CD4-positive, alpha-beta memory T cell (primary cell): Measurements from ENCODE around the gene BMAL1. TPM values are rescaled to one million over a fixed set of nuclear protein-coding genes. Genes with fewer than 3 reads are reported as not detected.
A peak's percentile ranks its signal among the peaks of the same experiment; 100 is the strongest.

Experiments
- CTCF ChIA-PET: fragments of 350-600 bp; sonication (Branson Sonifier 250); formaldehyde crosslinking; loops from one replicate; lab custom pipeline; 2021; ENCODE audit warnings: inconsistent platforms; ENCODE audit not compliant: partially characterized antibody; lab: Charles Lee
- POLR2A ChIA-PET: fragments of 350-600 bp; sonication (Branson Sonifier 250); formaldehyde crosslinking; loops from one replicate; lab custom pipeline; 2021; ENCODE audit not compliant: partially characterized antibody; lab: Charles Lee
- DNase-seq, 5 donors: peaks; one replicate each; pipeline versions ENCODE4 v3.0.0 to v3.0.0-alpha.2; 2020 to 2022; ENCODE audit warnings: mixed read lengths in 1 of 5
- H3K27ac ChIP-seq: one replicate; pipeline ENCODE4 v1.7.0; 2013; ENCODE audit warnings: low read depth, low read length
- H3K27me3 ChIP-seq: 2 replicates; pipeline ENCODE4 v1.7.0; 2013; ENCODE audit warnings: mild to moderate bottlenecking, low read length, moderate library complexity; ENCODE audit not compliant: insufficient read depth
- H3K36me3 ChIP-seq: 2 replicates; pipeline ENCODE4 v1.7.0; 2013; ENCODE audit warnings: mild to moderate bottlenecking, low read length, moderate library complexity; ENCODE audit not compliant: insufficient read depth
- H3K4me1 ChIP-seq: 2 replicates; pipeline ENCODE4 v1.7.0; 2013; ENCODE audit warnings: mild to moderate bottlenecking, low read length, moderate library complexity; ENCODE audit not compliant: insufficient read depth
- H3K4me3 ChIP-seq, 2 donors: one replicate each; pipeline ENCODE4 v1.7.0; 2013; ENCODE audit warnings: low read length in 2 of 2, mild to moderate bottlenecking in 1 of 2
- H3K9me3 ChIP-seq, 2 donors: one replicate each; pipeline ENCODE4 v1.7.0; 2013; ENCODE audit warnings: low read length in 2 of 2, control low read depth in 1 of 2; ENCODE audit not compliant: control insufficient read depth in 1 of 2
- H3K27ac Mint-ChIP-seq, 7 donors: one replicate each; pipeline ENCODE4 v1.8.0; 2020 to 2021; ENCODE audit warnings: mixed read lengths in 7 of 7, mild to moderate bottlenecking in 6 of 7, inconsistent platforms in 3 of 7, moderate library complexity in 3 of 7
- H3K27me3 Mint-ChIP-seq, 2 donors: one replicate each; pipeline ENCODE4 v1.8.0; 2020 to 2021; ENCODE audit warnings: mixed read lengths in 2 of 2
- H3K36me3 Mint-ChIP-seq, 2 donors: one replicate each; pipeline ENCODE4 v1.8.0; 2020 to 2021; ENCODE audit warnings: mixed read lengths in 2 of 2, inconsistent platforms in 1 of 2, mild to moderate bottlenecking in 1 of 2
- H3K4me1 Mint-ChIP-seq, 4 donors: one replicate each; pipeline ENCODE4 v1.8.0; 2020 to 2021; ENCODE audit warnings: mixed read lengths in 4 of 4, mild to moderate bottlenecking in 1 of 4
- H3K4me3 Mint-ChIP-seq, 8 donors: one replicate each; pipeline ENCODE4 v1.8.0; 2020 to 2021; ENCODE audit warnings: mixed read lengths in 8 of 8, mild to moderate bottlenecking in 7 of 8, moderate library complexity in 6 of 8, inconsistent platforms in 3 of 8
- H3K9me3 Mint-ChIP-seq, 8 donors: one replicate each; pipeline ENCODE4 v1.8.0; 2020 to 2021; ENCODE audit warnings: mixed read lengths in 8 of 8, mild to moderate bottlenecking in 5 of 8, inconsistent platforms in 3 of 8, moderate library complexity in 1 of 8
- intact Hi-C: fragments of 100-400 bp; cut with micrococcal nuclease; formaldehyde crosslinking; loops from one replicate; pipeline ENCODE4 v1.15.1; 2023
- polyA plus RNA-seq, 2 donors: library from polyadenylated mRNA; unstranded; fragments of 300-500 nt; fragmentation: Illumina TruSeq; gene quantifications; one replicate each; pipeline ENCODE4 v1.2.3, GENCODE V29; 2021
- total RNA-seq, 2 experiments: library from RNA; stranded (reverse); gene quantifications; one replicate each; pipeline ENCODE4 v1.2.3, GENCODE V29; 2021

Gene BMAL1
- total and polyA plus RNA-seq, 4 experiments from 2014 or later = 18.8 to 112 (median 69.9) TPM

- H3K4me1 Mint-ChIP-seq = peaks cover 18 to 24% (median 20%) of the 10 kb centered on the region in 4 donors
- no peaks in the 10 kb centered on the region for H3K36me3 Mint-ChIP-seq
- Histone ChIP-seq H3K9me3 (no peaks in the 10 kb centered on the region), H3K27ac (no peak overlapping the region), H3K27me3 (no peaks in the 10 kb centered on the region), H3K4me1 (peaks cover 10% of the 10 kb centered on the region), H3K36me3 (no peaks in the 10 kb centered on the region), H3K4me3 (no peak overlapping the region)
- H3K27ac Mint-ChIP-seq = peak overlapping the region in 3 of 7 donors; percentile 14 to 77 (median 63)
- no peaks in the 10 kb centered on the region for H3K27me3 Mint-ChIP-seq
- ChIA-PET CTCF (interaction anchor here (1.4 to 3.6 kb wide), 2 partner anchors 39 to 75 kb away, joined by 3 to 14 read pairs; no protein-coding TSS in a partner anchor), POLR2A (interaction anchor here (1.4 kb wide), 1 partner anchor 16 kb away, joined by 4 read pairs; no protein-coding TSS in a partner anchor)
- H3K4me3 Mint-ChIP-seq = peak overlapping the region in 2 of 8 donors; percentile 43 to 51
- intact Hi-C loops = no loop called here
- peaks cover 0 to 2% (median 0%) of the 10 kb centered on the region in 8 donors for H3K9me3 Mint-ChIP-seq
- DNase-seq = no peak
Measured at GRCh38 chr11:13260201-13260962, 17.2 kb upstream of the BMAL1 start.

- no peak overlapping the region for H3K27ac ChIP-seq
- peaks cover 0 to 2% (median 0%) of the 10 kb centered on the region in 8 donors for H3K9me3 Mint-ChIP-seq
- peaks cover 18 to 24% (median 20%) of the 10 kb centered on the region in 4 donors for H3K4me1 Mint-ChIP-seq
- H3K36me3 Mint-ChIP-seq = no peaks in the 10 kb centered on the region
- DNase-seq = no peak
- H3K4me3 Mint-ChIP-seq = no peak overlapping the region
- H3K9me3 ChIP-seq = no peaks in the 10 kb centered on the region
- ChIA-PET CTCF (interaction anchor here (1.4 to 3.6 kb wide), 2 partner anchors 38 to 74 kb away, joined by 3 to 14 read pairs; no protein-coding TSS in a partner anchor), POLR2A (interaction anchor here (1.6 kb wide), 1 partner anchor 18 kb away, joined by 3 read pairs; no protein-coding TSS in a partner anchor)
- no peaks in the 10 kb centered on the region for H3K36me3 ChIP-seq
- peak overlapping the region in 1 of 7 donors; percentile 51 for H3K27ac Mint-ChIP-seq
- H3K27me3 Mint-ChIP-seq = no peaks in the 10 kb centered on the region
- no peaks in the 10 kb centered on the region for H3K27me3 ChIP-seq
- intact Hi-C loops = no loop called here
- peaks cover 10% of the 10 kb centered on the region for H3K4me1 ChIP-seq
- no peak overlapping the region for H3K4me3 ChIP-seq
Measured at GRCh38 chr11:13260963-13261588, 16.5 kb upstream of the BMAL1 start.

- Mint-ChIP-seq H3K4me3 (no peak overlapping the region), H3K27ac (peak overlapping the region in 1 of 7 donors; percentile 51), H3K9me3 (peaks cover 0 to 2% (median 0%) of the 10 kb centered on the region in 8 donors), H3K36me3 (no peaks in the 10 kb centered on the region), H3K4me1 (peaks cover 18 to 24% (median 20%) of the 10 kb centered on the region in 4 donors), H3K27me3 (no peaks in the 10 kb centered on the region)
- Histone ChIP-seq H3K9me3 (no peaks in the 10 kb centered on the region), H3K36me3 (no peaks in the 10 kb centered on the region), H3K4me1 (peaks cover 10% of the 10 kb centered on the region), H3K27me3 (no peaks in the 10 kb centered on the region), H3K27ac (no peak overlapping the region), H3K4me3 (no peak overlapping the region)
- ChIA-PET POLR2A (interaction anchor here (1.6 kb wide), 1 partner anchor 17 kb away, joined by 3 read pairs; no protein-coding TSS in a partner anchor), CTCF (interaction anchor here (1.4 to 3.6 kb wide), 2 partner anchors 37 to 73 kb away, joined by 3 to 14 read pairs; no protein-coding TSS in a partner anchor)
- intact Hi-C loops = no loop called here
- no peak for DNase-seq
Measured at GRCh38 chr11:13261591-13262061, 16.0 kb upstream of the BMAL1 start.

GRCh38 chr11:13262096-13262495 lies 15.5 kb upstream of the BMAL1 start:
- Mint-ChIP-seq H3K4me3 (no peak overlapping the region), H3K27ac (no peak overlapping the region), H3K27me3 (no peaks in the 10 kb centered on the region), H3K4me1 (peaks cover 18 to 24% (median 20%) of the 10 kb centered on the region in 4 donors), H3K36me3 (no peaks in the 10 kb centered on the region), H3K9me3 (peaks cover 0 to 2% (median 0%) of the 10 kb centered on the region in 8 donors)
- Histone ChIP-seq H3K9me3 (no peaks in the 10 kb centered on the region), H3K27me3 (no peaks in the 10 kb centered on the region), H3K36me3 (no peaks in the 10 kb centered on the region), H3K27ac (no peak overlapping the region), H3K4me3 (no peak overlapping the region), H3K4me1 (peaks cover 10% of the 10 kb centered on the region)
- intact Hi-C loops = no loop called here
- ChIA-PET CTCF (interaction anchor here (1.1 to 3.6 kb wide), 2 partner anchors 24 to 73 kb away, joined by 3 to 14 read pairs; no protein-coding TSS in a partner anchor), POLR2A (interaction anchor here (1.6 kb wide), 1 partner anchor 17 kb away, joined by 3 read pairs; no protein-coding TSS in a partner anchor)
- no peak for DNase-seq

GRCh38 chr11:13268791-13269190 lies 8.8 kb upstream of the BMAL1 start:
- peaks cover 5% of the 10 kb centered on the region for H3K27me3 ChIP-seq
- no peaks in the 10 kb centered on the region for H3K4me1 ChIP-seq
- no peak overlapping the region for H3K27ac Mint-ChIP-seq
- H3K9me3 ChIP-seq = no peaks in the 10 kb centered on the region
- DNase-seq = no peak
- intact Hi-C loops = no loop called here
- no peaks in the 10 kb centered on the region for H3K9me3 Mint-ChIP-seq
- peaks cover 9 to 12% of the 10 kb centered on the region in 2 donors for H3K27me3 Mint-ChIP-seq
- no peaks in the 10 kb centered on the region for H3K36me3 Mint-ChIP-seq
- no peaks in the 10 kb centered on the region for H3K36me3 ChIP-seq
- H3K4me1 Mint-ChIP-seq = peaks cover 0 to 2% (median 0%) of the 10 kb centered on the region in 4 donors
- ChIA-PET POLR2A (no interaction called here), CTCF (no interaction called here)
- H3K4me3 ChIP-seq = no peak overlapping the region
- H3K4me3 Mint-ChIP-seq = no peak overlapping the region
- H3K27ac ChIP-seq = no peak overlapping the region

- ChIA-PET CTCF (interaction anchor here (1.1 kb wide), 2 partner anchors 8 to 65 kb away, joined by 3 read pairs; no protein-coding TSS in a partner anchor), POLR2A (no interaction called here)
- no peaks in the 10 kb centered on the region for H3K36me3 Mint-ChIP-seq
- H3K4me3 ChIP-seq = no peak overlapping the region
- no peaks in the 10 kb centered on the region for H3K4me1 ChIP-seq
- peaks cover 5% of the 10 kb centered on the region for H3K27me3 ChIP-seq
- H3K27ac Mint-ChIP-seq = no peak overlapping the region
- no peak overlapping the region for H3K4me3 Mint-ChIP-seq
- intact Hi-C loops = no loop called here
- H3K9me3 ChIP-seq = no peaks in the 10 kb centered on the region
- DNase-seq = no peak
- peaks cover 0 to 2% (median 0%) of the 10 kb centered on the region in 4 donors for H3K4me1 Mint-ChIP-seq
- peaks cover 0 to 2% (median 0%) of the 10 kb centered on the region in 8 donors for H3K9me3 Mint-ChIP-seq
- H3K27ac ChIP-seq = no peak overlapping the region
- H3K27me3 Mint-ChIP-seq = peaks cover 9 to 14% of the 10 kb centered on the region in 2 donors
- H3K36me3 ChIP-seq = no peaks in the 10 kb centered on the region
Measured at GRCh38 chr11:13269775-13270174, 7.8 kb upstream of the BMAL1 start.
